Kidney epithelial cell (primary cell): ENCODE results near the gene HSDL1. TPM values are rescaled to one million over a fixed set of nuclear protein-coding genes. Genes with fewer than 3 reads are reported as not detected.
A peak's percentile ranks its signal among the peaks of the same experiment; 100 is the strongest.
"Not testable (repeated sequence)": the region's sequence is repeated elsewhere in the genome, so short reads cannot be mapped to it uniquely, and the experiment has no call there.

Experiments
- DNase-seq: peaks from one replicate; pipeline ENCODE4 v3.0.0-alpha.2; 2010; ENCODE audit warnings: low read depth
- H3K27me3 ChIP-seq: 2 replicates; pipeline ENCODE4 v1.6.0; 2011; ENCODE audit warnings: low read length; ENCODE audit not compliant: control insufficient read depth, insufficient read depth
- H3K36me3 ChIP-seq: 2 replicates; pipeline ENCODE4 v1.5.1; 2011; ENCODE audit warnings: low read length; ENCODE audit not compliant: control insufficient read depth, insufficient read depth
- H3K4me3 ChIP-seq: 2 replicates; pipeline ENCODE4 v1.5.1; 2011; ENCODE audit warnings: low read depth, mild to moderate bottlenecking, control low read depth, low read length
- CTCF ChIP-seq: IDR thresholded peaks from 2 replicates; pipeline ENCODE4 v1.5.1; 2011; ENCODE audit warnings: mild to moderate bottlenecking, moderate library complexity, low read length, control low read depth, inconsistent platforms; ENCODE audit not compliant: insufficient read depth, poor library complexity, severe bottlenecking
- total RNA-seq: library from RNA; depleted of rRNA; stranded (reverse); fragments of >200 nt; gene quantifications from 2 replicates; pipeline ENCODE4 v1.2.3, GENCODE V29; 2015

HSDL1 gene
- total RNA-seq, 1 donor from 2014 or later, result 37.9 TPM

DNA sequence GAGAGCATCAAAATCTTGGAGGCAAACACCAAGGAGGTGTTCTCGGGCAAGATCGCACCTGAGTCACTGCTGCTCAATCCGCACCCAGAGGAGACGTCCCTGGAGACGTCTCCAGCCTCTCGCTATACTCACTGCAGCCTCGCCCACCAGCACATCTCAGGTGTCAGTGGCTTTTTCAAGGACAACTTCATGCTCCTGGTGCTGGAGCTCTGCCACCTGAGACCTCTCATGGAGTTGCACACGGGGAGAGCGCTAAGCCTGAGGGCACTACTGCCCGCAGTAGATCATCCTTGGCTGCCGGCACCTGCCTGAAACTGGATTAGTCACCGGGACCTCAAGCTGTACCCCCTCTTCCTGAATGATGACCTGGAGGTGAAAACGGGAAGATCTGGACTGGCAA is 25.6 kb downstream of the HSDL1 start:
- no peak for DNase-seq
- H3K4me3 ChIP-seq, result no peak overlapping the region
- TF ChIP-seq CTCF, result no peak

DNA sequence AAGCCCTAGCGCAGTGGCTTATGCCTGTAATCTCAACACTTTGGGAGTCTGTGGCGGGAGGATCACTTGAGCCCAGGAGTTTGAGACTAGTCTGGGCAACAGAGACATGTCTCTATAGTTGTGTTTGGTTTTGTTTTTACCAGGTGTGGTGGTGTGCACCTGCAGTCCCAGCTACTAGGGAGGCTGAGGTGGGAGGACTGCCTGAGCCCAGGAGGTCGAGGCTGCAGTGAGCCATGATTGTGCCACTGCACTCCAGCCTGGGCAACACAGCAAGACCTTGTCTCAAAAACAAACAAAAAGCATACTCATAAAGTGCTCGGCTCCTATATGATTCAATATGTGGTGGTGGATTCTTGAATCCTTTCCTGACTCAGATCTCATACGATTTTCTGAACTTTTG is 26.7 kb downstream of the HSDL1 start:
- not testable (repeated sequence) for H3K36me3 ChIP-seq, H3K4me3 ChIP-seq, DNase-seq, H3K27me3 ChIP-seq

More for the DNA sequence above, 25.6 kb downstream of the HSDL1 start:
- H3K27me3 ChIP-seq, result no peaks in the 10 kb centered on the region
- H3K36me3 ChIP-seq, result no peaks in the 10 kb centered on the region

DNA sequence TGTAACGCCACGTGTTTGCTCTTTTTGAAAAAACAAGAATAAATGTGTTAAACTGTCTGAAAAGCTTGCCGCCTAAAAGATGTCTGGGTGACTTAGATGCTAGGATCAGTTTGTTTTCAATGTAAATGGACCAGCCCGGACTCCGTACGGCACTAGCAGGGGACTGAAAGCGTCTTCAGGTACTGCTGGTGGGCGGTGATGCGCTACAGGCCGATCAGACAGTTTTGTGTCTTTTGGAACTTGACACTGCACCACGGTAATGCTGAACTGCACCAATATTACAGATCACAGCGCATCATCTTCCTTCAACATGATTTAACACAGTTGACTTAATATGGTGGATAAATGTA is 27.5 kb downstream of the HSDL1 start:
- H3K4me3 ChIP-seq, result peak overlapping the region; percentile 79
- DNase-seq, result no peak
- no peaks in the 10 kb centered on the region for H3K36me3 ChIP-seq
- TF ChIP-seq CTCF, result no peak
- no peaks in the 10 kb centered on the region for H3K27me3 ChIP-seq

- DNase-seq, result peak; percentile 81
- TF ChIP-seq CTCF, result no peak
- H3K27me3 ChIP-seq, result no peaks in the 10 kb centered on the region
- H3K36me3 ChIP-seq, result no peaks in the 10 kb centered on the region
- peak within 1 kb of the TSS; percentile 79 for H3K4me3 ChIP-seq
Observed at GRCh38 chr16:84116720-84117493, 28.1 kb downstream of the HSDL1 start, which contains the start of gene MBTPS1. MBTPS1 (minus strand) TSS chr16:84116942; CDS start chr16:84101783, 15,159 bp downstream.

GRCh38 chr16:84115919-84116719 is 28.9 kb downstream of the HSDL1 start:
- no peaks in the 10 kb centered on the region for H3K36me3 ChIP-seq
- TF ChIP-seq CTCF, result no peak
- H3K4me3 ChIP-seq, result peak overlapping the region; percentile 79
- no peaks in the 10 kb centered on the region for H3K27me3 ChIP-seq
- no peak for DNase-seq

GRCh38 chr16:84111949-84112348 is 33.0 kb downstream of the HSDL1 start:
- not testable (repeated sequence) for H3K4me3 ChIP-seq, DNase-seq, H3K27me3 ChIP-seq, H3K36me3 ChIP-seq
